HG03196 (cell line): ENCODE data around the gene ZNF212.
"Not testable (repeated sequence)": the region's sequence is repeated elsewhere in the genome, so short reads cannot be mapped to it uniquely, and the experiment has no call there.

Experiments used
- ATAC-seq: cut with Tn5 transposase; IDR thresholded peaks from one replicate; pipeline ENCODE4 v1.9.1; 2021; ENCODE audit not compliant: unreplicated experiment

ZNF212 gene

DNA sequence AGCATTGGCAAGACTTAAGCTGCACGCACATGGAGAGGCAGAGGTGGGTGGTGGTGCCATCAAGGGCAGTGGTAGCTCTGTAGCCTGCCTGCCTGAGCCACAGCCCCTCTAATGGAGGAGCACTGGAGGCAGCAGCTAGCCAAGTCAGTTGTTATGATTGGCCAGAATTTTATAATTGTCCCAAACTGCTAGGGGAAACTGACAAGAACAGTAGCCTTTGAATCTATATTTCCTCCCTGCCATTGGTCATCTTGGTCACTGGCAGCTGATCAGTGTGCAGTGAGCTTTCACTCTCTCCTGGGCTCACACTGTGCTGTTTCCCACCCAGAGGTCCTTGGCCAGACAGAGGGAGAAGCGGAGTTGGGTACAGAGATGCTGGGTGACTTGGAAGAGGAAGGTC lies 12.9 kb downstream of the ZNF212 start:
- ATAC-seq: no peak

DNA sequence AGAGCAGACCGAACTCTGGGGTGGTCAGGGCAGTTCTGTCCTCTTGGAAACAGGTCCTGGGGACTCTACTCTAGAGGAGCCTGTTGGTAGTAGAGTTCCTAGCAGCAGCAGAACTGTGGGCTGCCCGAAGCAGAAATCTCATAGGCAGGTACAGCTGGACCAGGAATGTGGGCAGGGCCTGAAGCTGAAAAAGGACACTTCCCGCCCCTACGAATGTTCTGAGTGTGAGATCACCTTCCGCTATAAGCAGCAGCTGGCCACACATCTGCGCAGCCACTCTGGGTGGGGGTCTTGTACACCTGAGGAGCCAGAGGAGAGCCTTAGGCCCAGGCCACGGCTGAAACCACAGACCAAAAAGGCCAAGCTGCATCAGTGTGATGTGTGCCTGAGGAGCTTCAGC lies 14.2 kb downstream of the ZNF212 start:
- ATAC-seq: no peak

DNA sequence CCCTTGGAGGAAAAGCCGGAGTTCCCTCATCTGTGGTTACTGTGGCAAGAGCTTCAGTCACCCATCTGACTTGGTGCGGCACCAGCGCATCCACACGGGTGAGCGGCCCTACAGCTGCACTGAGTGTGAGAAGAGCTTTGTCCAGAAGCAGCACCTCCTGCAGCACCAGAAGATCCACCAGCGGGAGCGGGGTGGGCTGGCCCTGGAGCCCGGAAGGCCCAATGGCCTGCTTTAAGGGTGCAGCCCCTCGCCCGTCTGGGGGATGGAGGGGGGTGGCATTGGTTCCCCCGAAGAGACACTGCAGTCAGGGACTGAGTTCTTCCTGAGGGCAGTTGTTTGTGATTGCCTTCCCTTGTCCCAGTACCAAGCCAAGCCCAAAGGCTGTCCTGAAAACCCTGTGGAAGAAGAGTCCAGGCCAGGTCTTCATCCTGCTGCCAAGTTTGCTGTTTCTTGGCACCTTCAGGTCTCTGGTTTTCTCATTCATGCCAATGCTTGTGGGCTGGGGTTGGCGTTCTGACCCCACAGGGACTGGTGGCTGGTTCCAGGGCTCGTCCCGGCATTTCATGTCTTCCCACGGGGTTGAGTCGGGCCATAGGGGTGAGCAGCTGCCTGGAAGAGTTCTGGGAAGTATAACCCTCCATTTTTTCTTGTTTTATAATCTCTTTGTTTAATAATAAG lies 14.9 kb downstream of the ZNF212 start:
- no peak for ATAC-seq

DNA sequence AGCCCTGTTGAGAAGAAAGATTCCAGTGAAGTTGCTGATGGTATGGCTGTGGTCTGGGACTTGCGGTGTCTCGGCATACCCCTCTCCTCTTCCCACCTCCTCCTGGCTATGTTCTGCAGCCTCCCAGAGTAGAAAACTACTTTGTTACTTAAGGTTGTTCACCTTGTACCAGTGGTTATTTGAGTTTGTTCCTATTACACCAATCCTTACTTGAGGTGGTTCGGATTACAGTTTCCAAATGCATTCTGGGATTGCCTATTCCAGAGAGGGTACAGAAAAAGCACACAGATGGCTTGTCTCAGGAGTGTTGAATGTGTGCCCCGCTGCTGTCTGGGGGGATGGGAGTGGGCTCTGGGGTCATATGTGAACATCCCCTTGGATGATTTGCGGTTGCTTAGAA lies 15.7 kb downstream of the ZNF212 start:
- ATAC-seq: no peak

DNA sequence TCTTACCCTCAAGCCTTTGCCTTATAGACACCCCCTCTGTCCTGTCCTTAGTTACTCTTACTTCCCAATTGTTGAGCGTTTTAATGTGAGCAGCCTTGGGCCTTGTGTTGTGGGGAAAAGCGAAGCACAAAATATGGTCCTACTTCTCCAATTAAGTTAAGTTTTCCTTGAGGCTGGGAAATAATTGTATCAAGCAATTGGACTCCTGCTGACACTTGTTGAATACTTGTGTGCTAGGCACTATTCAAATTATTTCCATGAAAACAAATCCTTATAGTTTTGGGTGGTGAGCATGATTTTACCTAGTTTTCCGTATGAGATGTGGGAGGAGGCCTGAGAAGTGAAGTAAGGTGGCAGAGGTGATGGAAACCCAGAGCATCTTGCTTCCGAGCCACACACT lies 17.1 kb downstream of the ZNF212 start:
- ATAC-seq: no peak

DNA sequence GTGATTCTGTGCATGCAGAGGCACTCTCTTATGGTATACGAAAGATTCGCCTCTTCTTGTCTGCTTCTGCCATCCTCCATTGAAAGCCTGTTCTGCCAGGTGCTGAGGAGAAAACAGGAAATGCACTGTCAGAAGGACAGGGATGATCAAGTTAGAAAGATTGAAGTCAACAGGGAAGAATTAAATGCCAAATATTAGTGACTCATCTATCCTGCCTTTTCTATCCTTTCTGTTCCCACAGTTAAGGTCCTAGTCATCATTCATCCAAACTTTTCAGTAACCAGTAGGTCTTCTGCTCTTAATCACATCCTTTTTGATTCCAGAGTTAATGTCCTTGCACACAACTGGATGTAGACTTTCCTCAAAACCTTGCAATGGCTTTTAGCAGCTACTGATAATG lies 17.7 kb downstream of the ZNF212 start:
- no peak for ATAC-seq

DNA sequence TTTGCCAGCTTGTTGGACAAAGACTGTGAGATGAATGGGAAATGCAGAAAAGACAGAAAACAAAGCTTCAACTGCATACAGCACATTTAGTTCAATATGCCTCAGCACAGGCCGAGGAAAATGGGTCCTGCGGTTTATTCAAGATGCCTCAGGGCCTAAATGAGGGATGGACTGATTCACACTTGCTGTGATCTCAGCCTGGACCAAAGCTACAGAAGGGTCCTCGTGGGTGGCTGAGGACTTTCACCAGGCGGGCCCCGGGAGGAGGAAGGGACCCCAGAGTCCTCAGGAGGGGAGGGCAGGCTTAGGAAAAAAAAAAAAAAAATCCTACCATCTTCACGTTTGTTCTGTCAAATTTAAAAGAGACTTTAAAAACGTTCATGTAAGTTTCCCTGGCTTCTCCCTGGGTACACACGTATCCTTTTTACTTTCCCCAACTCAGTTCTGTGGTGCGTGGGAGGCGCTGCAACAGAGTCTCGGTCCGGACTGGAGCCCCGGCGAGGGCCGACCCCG lies 21.9 kb downstream of the ZNF212 start:
- ATAC-seq: no peak

DNA sequence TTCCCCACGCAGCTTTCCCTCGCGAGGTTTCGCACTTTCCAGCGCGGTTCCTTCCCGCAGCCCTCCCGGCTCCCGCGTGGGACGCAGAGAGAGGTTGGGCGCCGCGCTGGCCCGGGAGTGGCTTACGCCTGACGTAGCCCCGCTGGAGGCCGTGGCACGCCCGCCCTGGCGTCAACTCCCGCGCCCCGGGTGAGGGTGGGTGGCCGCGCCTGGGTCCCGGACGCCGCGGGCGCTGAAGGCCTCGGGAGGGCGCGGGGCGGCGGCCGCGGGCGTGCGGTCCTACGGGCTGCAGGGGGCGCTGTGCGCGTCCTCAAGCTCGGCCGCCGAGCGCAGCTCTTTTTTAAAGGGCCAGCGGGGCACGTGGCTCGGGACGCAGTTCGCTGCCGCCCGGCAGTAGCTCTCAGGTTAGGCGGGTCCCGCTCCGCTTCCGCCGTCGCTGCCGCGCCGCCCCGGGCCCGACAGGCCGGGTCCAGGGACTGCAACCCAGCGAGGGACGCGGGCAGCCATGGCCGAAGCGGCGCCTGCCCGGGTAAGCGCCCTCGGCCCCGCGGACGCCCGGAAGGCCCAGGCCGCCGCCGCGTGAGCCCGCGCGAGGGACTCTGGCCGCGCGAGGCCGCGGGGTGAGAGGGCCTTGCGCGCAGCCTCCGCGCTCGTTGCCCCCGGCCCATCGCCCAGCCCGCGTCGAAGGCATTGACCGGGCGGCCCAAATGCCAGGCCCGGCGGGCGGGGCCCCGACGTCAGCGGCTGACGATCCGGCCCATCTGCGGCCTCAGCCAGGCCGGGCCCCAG lies 22.6 kb downstream of the ZNF212 start, which contains the start of gene ZNF783:
Gene ZNF783, plus strand, starts transcription at position 368 of the 789 bp plus-strand sequence. Its CDS starts 138 bp downstream, at position 506.
- ATAC-seq: peak; percentile 81

DNA sequence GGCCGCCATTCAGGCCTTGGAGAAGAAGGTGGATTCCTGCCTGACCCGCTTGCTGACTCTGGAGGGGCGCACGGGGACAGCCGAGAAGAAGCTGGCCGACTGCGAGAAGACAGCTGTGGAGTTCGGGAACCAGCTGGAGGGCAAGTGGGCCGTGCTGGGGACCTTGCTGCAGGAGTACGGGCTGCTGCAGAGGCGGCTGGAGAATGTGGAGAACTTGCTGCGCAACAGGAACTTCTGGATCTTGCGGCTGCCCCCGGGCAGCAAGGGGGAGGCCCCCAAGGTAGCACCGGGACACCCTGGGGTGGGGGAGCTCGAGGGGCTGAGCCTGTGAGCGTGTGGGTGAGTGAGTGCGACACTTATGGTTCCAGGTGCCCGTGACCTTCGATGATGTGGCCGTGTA lies 27.0 kb downstream of the ZNF212 start:
- ATAC-seq: no peak

DNA sequence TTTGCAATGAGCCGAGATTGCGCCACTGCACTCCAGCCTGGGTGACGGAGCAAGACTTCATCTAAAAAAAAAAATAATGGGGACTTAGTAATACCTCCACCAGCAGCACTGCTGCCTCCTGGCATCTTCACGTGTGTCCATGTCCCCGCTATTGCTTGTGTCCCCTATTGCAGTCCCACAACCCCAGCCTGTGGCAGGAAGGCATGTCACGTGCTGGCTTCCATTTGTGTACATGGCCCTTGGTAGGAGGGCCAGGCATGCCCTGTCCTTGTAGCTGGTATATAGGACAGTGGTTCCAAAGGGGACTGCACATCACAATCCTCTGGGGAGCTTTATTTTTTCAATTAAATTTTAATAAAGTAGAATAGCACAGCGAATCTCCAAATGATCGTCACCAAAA lies 28.3 kb downstream of the ZNF212 start:
- no peak for ATAC-seq

DNA sequence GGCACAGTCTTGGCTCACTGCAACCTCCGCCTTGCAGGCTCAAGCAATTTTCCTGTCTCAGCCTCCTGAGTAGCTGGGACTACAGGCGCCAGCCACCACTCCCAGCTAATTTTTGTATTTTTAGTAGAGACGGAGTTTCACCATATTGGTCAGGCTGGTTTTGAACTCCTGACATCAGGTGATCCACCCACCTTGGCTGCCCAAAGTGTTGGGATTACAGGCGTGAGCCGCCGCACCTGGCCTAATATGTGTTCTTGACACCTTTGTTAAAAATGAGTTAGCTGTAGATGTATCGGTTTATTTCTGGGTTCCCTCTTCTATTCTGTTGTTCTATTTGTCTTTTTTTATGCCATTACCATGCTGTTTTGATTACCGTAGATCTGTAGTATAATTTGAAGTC lies 35.0 kb downstream of the ZNF212 start:
- ATAC-seq: not testable (repeated sequence)

DNA sequence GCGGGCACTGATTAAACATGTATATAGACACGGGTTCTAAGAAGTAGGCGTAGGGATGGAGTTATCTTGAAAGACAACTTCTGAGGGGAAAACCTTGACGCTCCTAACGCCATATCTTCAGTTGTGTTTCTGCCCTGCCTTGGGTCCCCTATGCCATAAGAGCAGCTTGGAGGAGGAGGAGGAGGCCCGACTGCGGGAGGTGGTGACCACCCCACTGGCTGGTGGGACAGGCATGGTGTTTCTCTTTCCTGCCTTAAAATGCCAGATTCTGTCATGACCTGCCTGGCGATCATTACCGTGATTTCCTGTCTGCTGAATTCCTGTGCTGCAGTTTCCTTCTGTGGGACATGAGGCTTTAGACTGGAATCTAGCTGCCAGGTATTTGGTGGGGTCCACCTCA lies 38.4 kb downstream of the ZNF212 start:
- ATAC-seq: no peak

DNA sequence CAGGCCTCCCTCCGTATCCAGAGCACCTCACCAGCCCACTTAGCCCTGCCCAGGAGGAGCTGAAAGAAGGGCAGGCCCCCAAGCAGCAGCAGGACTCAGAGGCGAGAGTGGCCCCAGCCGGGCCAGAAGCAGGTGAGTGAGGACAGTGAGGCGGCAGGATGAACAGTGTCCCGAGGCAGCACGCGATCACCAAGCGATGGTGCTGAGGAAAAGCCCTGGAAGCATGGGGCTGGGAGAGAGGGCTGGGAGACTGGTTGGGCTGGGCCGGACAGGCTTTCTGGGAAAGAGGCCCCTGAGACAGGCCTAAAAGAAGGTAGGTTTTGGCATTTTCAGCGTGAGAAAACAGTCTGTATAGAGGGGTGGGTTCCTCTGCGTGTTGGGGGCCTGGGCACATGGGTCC lies 38.9 kb downstream of the ZNF212 start:
- ATAC-seq: no peak

DNA sequence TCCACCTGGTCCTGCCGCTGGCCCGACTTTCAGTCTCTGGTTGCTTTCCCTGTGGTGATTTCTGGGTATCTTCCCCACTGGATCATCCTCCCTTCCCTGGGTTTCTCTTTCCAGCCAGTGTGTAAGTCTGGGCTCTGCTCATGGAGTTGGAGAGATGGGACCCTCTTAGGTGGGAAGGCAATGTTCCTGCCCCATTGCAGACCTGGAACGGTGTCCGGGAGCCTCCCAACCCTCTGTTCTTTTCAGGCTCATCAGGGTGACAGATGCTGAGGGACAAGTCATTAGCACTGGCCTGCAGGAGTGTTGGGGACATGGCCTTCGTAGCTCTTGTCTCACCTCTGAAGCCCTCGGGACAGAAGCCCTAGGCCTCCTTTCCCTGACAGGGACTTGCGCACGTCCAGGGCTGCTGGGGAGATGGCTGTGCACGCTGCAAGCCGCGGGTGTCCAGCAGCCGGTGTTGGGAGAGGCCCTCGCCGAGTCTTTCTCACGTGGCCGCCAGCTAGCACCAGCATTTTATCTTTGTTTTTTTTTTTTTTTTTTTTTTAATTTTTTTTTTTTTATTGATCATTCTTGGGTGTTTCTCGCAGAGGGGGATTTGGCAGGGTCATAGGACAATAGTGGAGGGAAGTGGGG lies 39.8 kb downstream of the ZNF212 start:
- no peak for ATAC-seq

DNA sequence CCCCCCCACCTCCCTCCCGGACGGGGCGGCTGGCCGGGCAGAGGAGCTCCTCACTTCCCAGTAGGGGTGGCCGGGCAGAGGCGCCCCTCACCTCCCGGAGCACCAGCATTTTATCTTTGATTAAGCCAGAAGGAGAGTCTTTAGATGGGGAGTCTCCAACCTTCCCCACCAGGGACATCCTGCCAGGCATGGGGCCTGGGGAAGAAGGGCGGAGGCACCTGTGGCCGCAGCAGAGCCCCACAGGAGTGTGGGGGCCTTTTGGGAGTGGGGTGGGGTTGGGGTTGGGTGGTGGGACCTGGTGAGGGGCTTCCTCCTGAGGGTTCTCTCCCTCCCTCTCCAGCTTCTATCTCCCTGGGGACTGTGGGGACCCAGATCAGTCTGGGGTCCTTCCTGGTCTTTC lies 40.7 kb downstream of the ZNF212 start:
- no peak for ATAC-seq

DNA sequence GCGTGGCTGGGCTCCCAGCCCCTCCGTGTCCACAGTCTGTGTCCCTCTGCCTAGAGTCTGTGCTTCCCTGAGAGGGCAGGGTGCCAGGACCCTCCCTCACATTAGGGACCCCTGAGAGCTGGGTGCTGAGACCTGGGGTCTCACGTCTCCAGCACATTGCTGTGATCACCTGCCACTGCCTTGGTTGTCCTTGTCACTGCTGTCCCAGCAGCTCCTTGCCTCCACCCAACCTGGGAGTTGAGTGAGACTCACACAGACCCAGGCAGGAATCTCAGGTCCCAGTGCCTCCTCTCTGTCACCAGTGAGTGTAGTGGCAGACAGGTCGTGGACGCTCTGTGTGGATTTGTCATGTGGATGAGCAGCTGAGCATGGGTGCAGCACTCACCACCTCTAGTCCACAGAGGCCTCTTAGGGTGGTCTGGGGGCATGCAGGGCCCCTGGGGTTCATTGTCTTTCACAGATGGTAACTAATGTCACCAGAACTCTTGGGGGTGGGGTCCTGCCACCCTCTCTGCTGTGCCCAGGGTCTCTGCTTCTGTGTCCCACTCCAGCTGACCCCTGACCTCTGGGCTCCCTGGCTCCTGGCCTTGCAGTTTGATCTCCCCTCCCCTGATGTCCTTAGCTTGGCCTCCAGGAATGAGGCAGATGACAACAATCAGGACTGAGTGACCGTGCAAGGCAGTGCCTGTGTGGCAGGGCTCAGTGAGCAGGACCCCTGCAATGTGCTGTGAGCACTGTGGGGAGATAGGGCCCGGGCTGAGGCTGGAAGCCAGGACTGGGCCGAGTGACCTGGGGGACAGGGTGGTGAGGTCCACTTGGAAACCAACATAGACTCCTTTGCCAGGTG lies 41.4 kb downstream of the ZNF212 start:
- ATAC-seq: no peak

DNA sequence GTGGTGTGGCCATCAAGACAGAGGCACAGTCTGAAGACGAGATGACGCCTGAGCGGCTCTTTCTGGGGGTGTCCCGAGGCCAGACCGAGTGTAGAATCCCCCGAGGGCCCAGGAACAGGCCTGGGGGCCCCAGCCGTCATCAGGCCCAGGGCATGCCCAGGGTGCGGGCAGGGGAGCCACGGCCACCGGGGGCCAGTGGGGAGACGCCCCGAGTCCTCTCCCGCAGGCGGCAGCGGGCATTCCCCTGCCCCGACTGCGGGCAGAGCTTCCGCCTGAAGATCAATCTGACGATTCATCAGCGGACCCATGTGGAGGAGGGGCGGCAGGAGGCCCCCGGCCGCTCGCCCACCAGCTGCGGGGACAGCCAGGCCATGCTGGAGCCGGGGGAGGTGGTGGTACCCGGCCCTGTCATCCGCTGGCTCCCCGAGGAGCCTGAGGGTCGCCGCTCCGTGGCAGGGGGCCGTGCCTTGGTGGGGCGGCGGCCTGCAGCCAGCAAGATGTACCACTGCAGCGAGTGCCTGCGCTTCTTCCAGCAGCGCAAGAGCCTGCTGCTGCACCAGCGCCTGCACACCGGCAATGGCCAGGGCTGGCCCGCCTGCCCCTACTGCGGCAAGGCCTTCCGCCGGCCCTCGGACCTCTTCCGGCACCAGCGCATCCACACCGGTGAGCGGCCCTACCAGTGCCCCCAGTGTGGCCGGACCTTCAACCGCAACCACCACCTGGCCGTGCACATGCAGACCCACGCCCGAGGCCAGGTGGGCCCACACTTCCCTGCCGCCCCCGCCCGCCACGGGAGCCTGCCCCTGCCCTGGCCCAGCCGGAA lies 42.3 kb downstream of the ZNF212 start:
- ATAC-seq: no peak

DNA sequence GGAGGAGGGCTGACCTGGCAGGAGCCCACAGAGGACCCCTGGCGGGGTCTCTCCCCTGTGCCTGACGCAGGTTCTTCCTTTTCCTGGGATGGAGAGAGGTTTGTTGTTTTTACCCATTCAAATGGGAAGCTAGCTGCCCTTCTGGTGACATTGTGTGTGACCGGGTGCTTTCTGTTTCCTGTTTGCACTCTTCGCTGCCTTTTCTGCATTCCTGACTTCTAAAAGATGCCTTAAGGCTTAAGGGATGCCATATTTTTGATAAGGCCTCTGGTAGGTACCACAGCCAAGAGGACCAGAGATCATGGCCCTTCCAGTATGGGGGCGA lies 42.8 kb downstream of the ZNF212 start:
- no peak for ATAC-seq

DNA sequence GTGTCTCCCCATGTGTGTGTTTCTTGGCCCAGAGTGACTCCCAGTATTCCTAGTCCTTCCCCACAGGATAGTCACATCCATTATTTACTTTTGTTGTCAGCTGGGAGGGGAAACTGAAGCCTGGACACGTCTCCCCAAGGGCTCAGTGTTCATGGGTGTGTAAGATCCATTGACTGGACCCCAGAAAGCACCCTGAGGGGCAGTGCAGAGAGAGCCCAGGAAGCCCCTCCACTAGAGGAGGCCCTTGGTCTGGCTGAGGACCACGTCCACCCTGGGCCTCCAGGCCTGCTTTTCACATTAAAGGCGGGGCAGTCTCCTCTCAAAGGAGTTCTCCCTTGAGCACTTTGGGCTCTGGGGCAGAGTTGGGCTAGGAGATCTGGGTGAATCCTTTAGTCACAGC lies 43.9 kb downstream of the ZNF212 start:
- no peak for ATAC-seq

DNA sequence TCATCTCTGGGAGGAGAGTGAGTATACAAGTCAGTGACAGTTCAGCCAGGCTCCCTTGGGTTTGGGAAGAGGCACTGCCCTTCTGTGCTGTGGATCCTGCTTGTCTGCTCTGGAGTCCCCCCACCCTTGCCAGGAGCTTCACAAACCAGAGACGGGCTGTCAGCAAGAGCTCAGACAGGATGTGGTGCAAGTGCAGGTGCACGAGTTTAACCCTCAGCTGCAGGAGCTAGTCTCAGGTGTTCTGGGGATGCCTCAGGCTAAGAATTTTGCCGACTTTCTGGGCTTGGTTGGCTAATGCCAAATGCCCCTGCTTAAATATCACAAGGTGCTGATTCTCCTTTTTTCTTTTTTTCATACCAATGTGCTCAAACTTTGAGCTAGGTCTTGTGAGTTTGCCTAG lies 44.9 kb downstream of the ZNF212 start:
- no peak for ATAC-seq
